GM23338 (cell line): ENCODE measurements around the gene KIRREL3.

Experiments used
- CREB1 ChIP-seq: fragments of 250-450 bp; sonication (Bioruptor Pico); IDR thresholded peaks from 2 replicates; pipeline ENCODE4 v1.5.0; 2020; ENCODE audit warnings: low read depth, mild to moderate bottlenecking, moderate library complexity
- EZH2 ChIP-seq: fragments of 200-600 bp; sonication (generic); IDR thresholded peaks from one replicate; pipeline ENCODE4 v1.8.0; 2017; ENCODE audit warnings: antibody characterized with exemption, mild to moderate bottlenecking, low read depth; ENCODE audit not compliant: unreplicated experiment
- EZH2phosphoT487 ChIP-seq: fragments of 200-600 bp; sonication (generic); IDR thresholded peaks from one replicate; pipeline ENCODE4 v1.8.1; 2018; ENCODE audit warnings: antibody characterized with exemption; ENCODE audit not compliant: unreplicated experiment
- JUNB ChIP-seq: IDR thresholded peaks from one replicate; pipeline ENCODE4 v1.6.1; 2016; ENCODE audit warnings: antibody characterized with exemption; ENCODE audit not compliant: unreplicated experiment
- NANOG ChIP-seq: IDR thresholded peaks from 2 replicates; pipeline ENCODE4 v1.6.1; 2016; ENCODE audit warnings: antibody characterized with exemption, borderline replicate concordance
- POLR2AphosphoS5 ChIP-seq: IDR thresholded peaks from 2 replicates; pipeline ENCODE4 v1.6.1; 2016; ENCODE audit warnings: antibody characterized with exemption, low read depth
- STAT1 ChIP-seq: IDR thresholded peaks from one replicate; pipeline ENCODE4 v1.6.1; 2016; ENCODE audit warnings: antibody characterized with exemption; ENCODE audit not compliant: unreplicated experiment
- ZNF114 ChIP-seq: fragments of 250-450 bp; sonication (Bioruptor Pico); IDR thresholded peaks from 2 replicates; pipeline ENCODE4 v1.5.0; 2020; ENCODE audit warnings: mild to moderate bottlenecking, moderate library complexity
- ZNF331 ChIP-seq: fragments of 250-450 bp; sonication (Bioruptor Pico); IDR thresholded peaks from 2 replicates; pipeline ENCODE4 v1.5.0; 2020; ENCODE audit warnings: low read depth, mild to moderate bottlenecking, moderate library complexity
- TF ChIP-seq, protein P1 (sequence below), 2 experiments: fragments of 200-600 bp in 1 of 2; sonication (generic) in 1 of 2; conservative IDR thresholded peaks; 2 replicates each; pipeline versions ENCODE4 v1.5.1 to v1.6.1; 2016 to 2017; ENCODE audit warnings: antibody characterized with exemption in 2 of 2, low read depth in 2 of 2, mild to moderate bottlenecking in 2 of 2, moderate library complexity in 1 of 2
- TF ChIP-seq, protein P2 (sequence below): IDR thresholded peaks from one replicate; pipeline ENCODE4 v1.6.1; 2018; ENCODE audit warnings: antibody characterized with exemption; ENCODE audit not compliant: unreplicated experiment
- TF ChIP-seq, protein P3 (sequence below): IDR thresholded peaks from 2 replicates; pipeline ENCODE4 v1.6.1; 2016; ENCODE audit warnings: antibody characterized with exemption
- TF ChIP-seq, protein P4 (sequence below): fragments of 250-450 bp; sonication (Bioruptor Pico); IDR thresholded peaks from 2 replicates; pipeline ENCODE4 v1.5.0; 2020; ENCODE audit warnings: mild to moderate bottlenecking, moderate library complexity

DNA sequence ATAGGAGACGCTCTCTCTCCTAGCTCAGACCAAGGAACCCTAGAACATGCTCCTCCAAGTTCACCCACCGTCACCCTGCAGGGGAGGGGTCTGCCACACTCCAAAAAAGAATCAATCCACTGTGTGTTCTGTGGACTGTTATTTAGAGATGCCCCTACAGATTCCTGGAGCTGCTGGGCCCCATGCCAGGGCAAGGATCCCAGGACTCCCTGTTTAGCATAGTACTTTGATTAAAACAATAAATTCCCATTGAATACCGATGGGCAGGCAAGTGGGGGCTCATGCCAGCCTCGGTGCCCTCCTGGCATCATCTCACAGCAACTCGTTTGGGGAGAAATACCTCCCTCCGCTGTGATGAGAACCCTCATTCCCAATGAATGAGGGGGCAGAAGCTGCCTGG is 397.6 kb downstream of the KIRREL3 start:
- TF ChIP-seq POLR2AphosphoS5 (no peak), STAT1 (no peak), EZH2 (no peak), CREB1 (no peak), ZNF331 (CRISPR knock-in tag) (no peak), ZNF114 (no peak), EZH2phosphoT487 (no peak), JUNB (no peak), NANOG (no peak)
- TF ChIP-seq, protein P1, sequence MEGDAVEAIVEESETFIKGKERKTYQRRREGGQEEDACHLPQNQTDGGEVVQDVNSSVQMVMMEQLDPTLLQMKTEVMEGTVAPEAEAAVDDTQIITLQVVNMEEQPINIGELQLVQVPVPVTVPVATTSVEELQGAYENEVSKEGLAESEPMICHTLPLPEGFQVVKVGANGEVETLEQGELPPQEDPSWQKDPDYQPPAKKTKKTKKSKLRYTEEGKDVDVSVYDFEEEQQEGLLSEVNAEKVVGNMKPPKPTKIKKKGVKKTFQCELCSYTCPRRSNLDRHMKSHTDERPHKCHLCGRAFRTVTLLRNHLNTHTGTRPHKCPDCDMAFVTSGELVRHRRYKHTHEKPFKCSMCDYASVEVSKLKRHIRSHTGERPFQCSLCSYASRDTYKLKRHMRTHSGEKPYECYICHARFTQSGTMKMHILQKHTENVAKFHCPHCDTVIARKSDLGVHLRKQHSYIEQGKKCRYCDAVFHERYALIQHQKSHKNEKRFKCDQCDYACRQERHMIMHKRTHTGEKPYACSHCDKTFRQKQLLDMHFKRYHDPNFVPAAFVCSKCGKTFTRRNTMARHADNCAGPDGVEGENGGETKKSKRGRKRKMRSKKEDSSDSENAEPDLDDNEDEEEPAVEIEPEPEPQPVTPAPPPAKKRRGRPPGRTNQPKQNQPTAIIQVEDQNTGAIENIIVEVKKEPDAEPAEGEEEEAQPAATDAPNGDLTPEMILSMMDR (conservative IDR thresholded peaks at IDR 0.05; ENCODE audit: low read depth in 2 of 2): no peak
- TF ChIP-seq, protein P2, sequence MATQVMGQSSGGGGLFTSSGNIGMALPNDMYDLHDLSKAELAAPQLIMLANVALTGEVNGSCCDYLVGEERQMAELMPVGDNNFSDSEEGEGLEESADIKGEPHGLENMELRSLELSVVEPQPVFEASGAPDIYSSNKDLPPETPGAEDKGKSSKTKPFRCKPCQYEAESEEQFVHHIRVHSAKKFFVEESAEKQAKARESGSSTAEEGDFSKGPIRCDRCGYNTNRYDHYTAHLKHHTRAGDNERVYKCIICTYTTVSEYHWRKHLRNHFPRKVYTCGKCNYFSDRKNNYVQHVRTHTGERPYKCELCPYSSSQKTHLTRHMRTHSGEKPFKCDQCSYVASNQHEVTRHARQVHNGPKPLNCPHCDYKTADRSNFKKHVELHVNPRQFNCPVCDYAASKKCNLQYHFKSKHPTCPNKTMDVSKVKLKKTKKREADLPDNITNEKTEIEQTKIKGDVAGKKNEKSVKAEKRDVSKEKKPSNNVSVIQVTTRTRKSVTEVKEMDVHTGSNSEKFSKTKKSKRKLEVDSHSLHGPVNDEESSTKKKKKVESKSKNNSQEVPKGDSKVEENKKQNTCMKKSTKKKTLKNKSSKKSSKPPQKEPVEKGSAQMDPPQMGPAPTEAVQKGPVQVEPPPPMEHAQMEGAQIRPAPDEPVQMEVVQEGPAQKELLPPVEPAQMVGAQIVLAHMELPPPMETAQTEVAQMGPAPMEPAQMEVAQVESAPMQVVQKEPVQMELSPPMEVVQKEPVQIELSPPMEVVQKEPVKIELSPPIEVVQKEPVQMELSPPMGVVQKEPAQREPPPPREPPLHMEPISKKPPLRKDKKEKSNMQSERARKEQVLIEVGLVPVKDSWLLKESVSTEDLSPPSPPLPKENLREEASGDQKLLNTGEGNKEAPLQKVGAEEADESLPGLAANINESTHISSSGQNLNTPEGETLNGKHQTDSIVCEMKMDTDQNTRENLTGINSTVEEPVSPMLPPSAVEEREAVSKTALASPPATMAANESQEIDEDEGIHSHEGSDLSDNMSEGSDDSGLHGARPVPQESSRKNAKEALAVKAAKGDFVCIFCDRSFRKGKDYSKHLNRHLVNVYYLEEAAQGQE: no peak
- TF ChIP-seq, protein P3, sequence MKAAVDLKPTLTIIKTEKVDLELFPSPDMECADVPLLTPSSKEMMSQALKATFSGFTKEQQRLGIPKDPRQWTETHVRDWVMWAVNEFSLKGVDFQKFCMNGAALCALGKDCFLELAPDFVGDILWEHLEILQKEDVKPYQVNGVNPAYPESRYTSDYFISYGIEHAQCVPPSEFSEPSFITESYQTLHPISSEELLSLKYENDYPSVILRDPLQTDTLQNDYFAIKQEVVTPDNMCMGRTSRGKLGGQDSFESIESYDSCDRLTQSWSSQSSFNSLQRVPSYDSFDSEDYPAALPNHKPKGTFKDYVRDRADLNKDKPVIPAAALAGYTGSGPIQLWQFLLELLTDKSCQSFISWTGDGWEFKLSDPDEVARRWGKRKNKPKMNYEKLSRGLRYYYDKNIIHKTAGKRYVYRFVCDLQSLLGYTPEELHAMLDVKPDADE: no peak
- TF ChIP-seq, protein P4, sequence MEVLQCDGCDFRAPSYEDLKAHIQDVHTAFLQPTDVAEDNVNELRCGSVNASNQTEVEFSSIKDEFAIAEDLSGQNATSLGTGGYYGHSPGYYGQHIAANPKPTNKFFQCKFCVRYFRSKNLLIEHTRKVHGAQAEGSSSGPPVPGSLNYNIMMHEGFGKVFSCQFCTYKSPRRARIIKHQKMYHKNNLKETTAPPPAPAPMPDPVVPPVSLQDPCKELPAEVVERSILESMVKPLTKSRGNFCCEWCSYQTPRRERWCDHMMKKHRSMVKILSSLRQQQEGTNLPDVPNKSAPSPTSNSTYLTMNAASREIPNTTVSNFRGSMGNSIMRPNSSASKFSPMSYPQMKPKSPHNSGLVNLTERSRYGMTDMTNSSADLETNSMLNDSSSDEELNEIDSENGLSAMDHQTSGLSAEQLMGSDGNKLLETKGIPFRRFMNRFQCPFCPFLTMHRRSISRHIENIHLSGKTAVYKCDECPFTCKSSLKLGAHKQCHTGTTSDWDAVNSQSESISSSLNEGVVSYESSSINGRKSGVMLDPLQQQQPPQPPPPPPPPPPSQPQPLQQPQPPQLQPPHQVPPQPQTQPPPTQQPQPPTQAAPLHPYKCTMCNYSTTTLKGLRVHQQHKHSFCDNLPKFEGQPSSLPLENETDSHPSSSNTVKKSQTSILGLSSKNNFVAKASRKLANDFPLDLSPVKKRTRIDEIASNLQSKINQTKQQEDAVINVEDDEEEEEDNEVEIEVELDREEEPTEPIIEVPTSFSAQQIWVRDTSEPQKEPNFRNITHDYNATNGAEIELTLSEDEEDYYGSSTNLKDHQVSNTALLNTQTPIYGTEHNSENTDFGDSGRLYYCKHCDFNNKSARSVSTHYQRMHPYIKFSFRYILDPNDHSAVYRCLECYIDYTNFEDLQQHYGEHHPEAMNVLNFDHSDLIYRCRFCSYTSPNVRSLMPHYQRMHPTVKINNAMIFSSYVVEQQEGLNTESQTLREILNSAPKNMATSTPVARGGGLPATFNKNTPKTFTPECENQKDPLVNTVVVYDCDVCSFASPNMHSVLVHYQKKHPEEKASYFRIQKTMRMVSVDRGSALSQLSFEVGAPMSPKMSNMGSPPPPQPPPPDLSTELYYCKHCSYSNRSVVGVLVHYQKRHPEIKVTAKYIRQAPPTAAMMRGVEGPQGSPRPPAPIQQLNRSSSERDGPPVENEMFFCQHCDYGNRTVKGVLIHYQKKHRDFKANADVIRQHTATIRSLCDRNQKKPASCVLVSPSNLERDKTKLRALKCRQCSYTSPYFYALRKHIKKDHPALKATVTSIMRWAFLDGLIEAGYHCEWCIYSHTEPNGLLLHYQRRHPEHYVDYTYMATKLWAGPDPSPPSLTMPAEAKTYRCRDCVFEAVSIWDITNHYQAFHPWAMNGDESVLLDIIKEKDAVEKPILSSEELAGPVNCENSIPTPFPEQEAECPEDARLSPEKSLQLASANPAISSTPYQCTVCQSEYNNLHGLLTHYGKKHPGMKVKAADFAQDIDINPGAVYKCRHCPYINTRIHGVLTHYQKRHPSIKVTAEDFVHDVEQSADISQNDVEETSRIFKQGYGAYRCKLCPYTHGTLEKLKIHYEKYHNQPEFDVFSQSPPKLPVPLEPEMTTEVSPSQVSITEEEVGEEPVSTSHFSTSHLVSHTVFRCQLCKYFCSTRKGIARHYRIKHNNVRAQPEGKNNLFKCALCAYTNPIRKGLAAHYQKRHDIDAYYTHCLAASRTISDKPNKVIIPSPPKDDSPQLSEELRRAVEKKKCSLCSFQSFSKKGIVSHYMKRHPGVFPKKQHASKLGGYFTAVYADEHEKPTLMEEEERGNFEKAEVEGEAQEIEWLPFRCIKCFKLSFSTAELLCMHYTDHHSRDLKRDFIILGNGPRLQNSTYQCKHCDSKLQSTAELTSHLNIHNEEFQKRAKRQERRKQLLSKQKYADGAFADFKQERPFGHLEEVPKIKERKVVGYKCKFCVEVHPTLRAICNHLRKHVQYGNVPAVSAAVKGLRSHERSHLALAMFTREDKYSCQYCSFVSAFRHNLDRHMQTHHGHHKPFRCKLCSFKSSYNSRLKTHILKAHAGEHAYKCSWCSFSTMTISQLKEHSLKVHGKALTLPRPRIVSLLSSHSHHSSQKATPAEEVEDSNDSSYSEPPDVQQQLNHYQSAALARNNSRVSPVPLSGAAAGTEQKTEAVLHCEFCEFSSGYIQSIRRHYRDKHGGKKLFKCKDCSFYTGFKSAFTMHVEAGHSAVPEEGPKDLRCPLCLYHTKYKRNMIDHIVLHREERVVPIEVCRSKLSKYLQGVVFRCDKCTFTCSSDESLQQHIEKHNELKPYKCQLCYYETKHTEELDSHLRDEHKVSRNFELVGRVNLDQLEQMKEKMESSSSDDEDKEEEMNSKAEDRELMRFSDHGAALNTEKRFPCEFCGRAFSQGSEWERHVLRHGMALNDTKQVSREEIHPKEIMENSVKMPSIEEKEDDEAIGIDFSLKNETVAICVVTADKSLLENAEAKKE (CRISPR knock-in tag): no peak
